HG03469 (cell line): ENCODE measurements around the gene ENAH.

Experiments used
- ATAC-seq: cut with Tn5 transposase; IDR thresholded peaks from one replicate; pipeline ENCODE4 v1.9.1; 2021; ENCODE audit warnings: mild to moderate bottlenecking, moderate library complexity, moderate number of reproducible peaks; ENCODE audit not compliant: unreplicated experiment

ENAH gene

DNA sequence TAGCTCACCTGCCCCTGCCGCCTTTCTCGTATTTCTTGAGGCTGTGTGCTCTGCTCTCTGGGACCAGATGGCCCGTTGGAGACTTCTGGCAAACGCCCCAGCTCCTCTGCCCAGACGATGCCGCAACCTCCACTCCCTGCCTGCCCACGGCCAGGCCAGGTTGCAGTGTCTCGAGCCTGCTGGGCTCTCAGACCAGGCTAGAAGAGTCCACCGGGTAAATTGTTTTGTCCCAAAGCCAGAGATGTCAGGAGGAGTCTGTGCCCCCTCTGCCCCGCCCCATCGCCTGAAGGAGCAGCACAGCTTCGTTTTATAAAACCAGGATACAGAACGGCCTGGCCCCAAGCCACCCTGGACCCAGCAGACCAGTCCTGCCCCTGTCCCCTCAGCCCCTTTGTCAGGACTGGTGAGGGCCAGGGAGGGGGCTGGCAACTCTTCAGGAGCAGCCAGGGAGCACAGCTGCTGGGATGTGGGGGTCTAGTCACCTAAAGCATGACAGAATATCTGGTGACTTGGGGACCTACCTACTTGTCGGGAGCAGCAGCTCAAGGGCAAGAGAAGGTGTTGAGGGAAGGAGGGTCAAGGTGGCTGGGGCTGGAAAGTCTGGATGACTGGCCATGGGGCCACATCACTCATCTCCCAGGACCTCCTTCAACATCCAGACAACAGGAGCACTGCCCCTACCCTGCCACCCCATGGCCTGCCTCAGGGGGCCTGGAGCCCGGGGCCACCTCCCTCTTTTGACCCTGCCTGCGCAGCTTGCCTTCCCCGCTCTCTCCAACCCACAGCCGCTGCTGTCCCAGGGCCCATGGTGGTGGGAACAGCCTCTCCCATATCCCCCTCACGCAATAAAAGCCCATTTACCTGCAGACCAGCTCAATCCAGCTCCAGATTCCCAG, 191.1 kb downstream of the ENAH start:
- no peak for ATAC-seq

DNA sequence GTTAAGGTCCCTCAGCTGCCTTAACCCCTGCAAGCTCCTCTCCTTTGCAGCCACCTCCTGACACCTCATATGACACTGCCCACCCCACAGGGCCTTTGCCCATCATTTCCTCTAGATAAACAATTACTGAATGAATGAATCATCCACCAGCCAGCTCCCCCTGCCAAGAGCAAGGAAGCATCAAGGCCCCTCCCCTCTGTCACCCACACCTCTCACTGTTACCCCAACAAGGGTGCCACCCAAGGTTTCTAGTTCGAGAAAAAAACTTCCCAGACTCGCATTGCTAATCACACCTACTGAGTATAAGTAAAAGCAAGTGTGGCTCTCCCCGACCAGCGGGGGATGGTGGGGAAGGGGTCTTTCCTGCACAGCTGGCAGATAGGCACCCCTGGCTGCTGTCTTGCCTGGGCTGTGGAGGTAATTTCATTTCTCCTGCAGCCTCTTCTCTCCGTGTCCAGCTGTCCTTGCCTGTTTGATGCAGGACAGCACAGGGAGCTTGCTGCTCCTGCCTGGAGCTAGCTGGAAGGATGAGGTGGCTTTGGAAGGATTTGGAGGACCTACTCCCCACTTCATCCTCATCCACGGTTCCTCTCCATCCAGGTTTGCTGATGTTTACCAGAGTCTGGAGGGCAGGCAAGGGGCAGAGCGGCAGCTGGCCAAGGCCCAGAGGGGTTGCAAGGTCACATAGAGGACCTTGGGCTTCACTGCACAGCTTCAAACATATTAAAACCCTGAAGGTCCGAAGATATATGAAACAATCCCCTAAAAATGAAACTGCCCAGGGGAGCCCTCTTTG, 192.0 kb downstream of the ENAH start:
- no peak for ATAC-seq

DNA sequence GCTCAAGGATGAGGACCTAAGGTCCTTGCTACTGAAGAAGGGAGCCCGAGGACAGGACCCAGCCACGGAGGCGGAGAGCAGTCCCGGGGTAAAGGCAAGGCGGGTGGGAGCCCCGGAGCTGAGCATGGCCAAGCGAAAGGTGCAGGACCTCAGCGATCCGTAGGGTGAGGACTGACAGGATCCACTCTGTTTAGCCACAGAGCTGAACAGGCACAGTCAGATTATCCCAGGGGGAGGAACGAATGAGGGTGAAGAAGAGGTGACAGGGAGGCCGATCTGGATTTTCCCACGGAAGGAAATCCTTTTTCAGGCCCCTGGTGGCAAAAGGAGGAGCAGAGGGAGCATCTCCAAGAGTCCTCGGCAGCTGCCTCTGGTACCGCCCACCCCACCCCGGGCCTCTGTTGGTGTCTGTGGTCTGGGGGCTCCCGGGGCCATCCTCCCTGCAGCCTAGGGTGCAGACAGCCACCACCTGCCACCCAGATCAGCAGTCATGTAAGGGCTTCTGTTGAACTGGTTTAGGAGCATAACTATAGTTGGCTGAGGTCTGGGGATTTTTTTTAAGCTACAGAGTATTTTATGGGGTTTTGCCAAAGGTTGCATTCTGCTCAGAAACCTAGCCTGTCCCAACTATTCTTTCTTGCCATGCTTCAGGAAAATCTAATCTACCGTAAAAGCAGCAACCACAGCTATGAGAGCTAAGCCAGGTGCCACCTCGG, 192.7 kb downstream of the ENAH start:
- no peak for ATAC-seq

DNA sequence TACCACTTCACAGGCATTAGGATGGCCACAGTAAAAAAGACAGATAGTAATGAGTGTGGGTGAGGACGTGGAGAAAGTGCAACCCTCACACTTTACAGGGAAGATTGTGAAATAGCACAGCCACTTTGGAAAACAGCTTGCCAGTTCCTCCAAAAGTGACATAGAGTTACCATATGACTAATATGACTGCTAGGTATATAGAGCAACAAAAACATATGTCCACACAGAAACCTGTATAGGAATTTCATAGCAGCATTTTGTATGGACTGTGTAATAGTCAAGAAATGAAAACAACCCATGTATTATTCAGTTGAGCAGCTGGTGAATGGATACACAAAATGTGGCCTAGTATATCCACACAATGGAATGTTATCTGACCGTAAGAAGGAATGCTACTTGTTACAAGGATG, 194.7 kb downstream of the ENAH start:
- ATAC-seq, result no peak

DNA sequence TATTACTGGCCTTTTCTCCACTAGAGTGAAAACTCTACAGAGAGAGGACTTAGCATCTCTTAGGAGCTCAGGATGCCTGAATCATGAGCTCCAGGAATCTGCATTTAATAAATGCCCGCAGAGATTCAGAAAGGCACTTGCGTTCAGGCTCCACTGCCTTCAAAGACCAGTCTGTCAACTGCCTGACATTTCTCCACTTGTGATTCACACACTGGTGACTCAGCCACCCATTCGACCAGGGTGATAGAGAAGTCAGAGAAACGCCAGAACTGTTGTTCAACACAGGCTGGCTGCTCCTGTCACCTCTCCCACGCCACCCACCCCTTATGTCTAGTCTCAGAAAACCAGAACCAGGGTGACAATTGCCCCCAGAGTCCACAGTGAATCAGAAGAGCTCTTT, 198.2 kb downstream of the ENAH start:
- ATAC-seq, result no peak

DNA sequence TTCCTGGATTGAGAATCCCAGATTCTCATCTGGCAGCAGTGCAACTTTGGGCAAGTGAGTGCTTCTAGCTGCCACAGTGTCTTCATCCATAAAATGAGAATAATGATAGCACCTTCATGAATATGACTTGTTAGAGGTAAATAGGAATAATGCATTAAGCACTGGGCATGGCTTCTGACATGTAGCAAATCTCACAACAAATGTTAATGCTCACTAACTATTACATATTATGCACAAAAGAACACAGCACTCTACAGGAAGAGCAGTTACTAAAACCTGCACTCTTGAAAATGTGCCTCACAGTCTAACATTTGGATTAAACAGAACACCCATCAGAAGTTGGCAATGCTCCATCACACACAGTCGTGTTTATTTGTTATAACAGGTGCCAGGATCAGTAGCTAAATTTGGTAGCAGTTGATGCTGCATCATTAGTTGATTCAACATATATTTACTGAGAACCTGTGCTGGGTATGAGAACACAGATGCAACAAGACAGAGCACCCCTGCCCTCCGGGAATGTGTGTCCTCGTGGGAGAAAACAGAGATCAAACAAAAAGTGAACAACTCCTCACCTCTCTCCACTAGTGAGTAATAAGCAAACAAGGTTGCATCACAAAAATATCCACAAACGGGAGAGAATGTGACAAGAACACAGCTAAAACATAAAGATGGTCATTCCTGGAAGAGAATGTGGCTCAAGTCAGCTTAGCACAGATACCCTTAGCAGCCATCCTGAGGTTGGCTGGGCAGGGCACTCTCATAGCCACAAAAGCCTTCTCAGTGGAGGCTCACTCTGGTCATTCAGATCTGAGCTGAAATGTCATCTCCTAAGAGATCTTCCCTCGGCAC, 198.9 kb downstream of the ENAH start:
- ATAC-seq, result no peak

DNA sequence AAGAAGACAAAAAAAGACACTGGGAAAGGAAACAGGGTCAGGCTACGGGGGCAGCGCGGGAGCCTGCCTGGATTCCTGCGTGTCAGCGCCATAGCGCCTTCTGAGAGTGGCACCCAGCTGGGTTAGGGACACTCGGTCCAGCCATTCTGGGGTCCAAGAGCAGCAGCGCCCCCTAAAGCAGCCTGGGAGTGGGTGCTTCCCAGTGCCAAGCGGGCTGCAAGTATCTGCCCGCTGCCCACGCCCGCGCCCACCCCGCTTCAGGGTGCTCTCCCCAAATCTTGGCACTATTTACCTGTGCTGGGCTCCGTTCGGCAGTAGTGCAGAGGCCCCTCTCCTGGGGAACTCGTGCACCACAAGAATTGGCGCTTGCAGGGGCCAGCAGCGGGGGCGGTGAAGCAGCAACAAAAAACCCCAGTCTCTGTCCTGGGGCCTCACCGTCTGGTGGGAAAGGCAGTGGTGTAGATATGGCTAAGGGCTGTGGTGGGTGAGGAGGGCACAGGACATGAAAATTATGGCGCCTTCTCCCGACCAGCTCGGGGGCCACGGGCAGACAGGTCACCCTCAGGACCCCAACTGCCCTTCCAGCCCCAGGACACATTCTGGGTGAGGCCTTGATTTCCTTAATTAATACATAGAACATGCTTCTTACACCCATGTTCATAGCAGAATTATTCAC, 200.9 kb downstream of the ENAH start:
- ATAC-seq, result no peak

DNA sequence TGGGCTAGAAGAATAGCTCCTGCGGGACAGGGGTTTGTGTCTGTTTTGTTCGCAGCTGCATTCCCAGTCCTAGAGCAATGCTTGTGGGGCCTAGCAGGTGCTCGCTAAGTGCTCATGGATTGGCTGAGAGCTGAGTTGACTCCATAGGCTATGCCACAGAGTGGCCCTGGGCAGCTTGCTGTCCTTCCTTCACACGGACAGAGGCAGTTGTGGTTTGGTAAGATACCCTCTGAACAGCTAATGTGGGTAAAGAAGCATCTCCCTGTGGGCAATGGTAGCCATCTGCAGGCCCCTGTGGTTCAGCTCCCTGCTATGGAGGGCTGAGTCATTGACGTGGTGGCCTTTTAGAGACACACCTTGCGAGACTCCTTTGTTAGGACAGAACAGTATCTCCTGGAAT, 201.6 kb downstream of the ENAH start:
- ATAC-seq, result no peak

DNA sequence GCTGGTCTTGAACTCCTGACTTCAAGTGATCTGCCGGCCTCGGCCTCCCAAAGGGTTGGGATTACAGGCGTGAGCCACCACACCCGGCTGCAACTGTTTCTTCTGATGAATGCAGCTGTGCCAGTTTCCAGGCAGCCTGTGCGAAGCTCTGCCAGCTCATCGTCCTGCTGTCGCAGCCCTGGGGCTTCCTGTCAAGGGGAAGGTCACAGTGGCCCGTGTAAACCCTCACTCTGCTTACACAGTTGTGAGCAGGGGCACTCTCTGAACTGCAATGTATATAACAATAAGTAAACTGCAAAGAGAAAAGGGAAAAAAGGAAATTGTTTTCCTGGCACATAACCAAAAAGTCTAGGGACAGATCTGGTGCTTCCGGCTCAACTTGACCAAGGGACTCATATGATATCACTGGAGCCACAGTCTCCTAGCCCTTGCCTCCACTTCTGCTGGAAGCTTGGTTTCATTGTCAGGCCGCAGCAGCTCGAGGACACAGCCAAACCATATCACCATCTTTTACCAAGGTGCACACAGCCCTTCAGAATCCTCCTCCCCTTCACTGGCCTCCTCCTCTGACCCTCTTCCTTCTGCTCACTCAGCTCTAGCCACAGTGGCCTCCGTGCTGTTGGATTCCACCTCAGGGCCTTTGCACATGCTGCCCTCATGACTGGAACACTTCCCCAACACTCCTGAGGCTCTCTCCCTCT, 202.3 kb downstream of the ENAH start:
- no peak for ATAC-seq

DNA sequence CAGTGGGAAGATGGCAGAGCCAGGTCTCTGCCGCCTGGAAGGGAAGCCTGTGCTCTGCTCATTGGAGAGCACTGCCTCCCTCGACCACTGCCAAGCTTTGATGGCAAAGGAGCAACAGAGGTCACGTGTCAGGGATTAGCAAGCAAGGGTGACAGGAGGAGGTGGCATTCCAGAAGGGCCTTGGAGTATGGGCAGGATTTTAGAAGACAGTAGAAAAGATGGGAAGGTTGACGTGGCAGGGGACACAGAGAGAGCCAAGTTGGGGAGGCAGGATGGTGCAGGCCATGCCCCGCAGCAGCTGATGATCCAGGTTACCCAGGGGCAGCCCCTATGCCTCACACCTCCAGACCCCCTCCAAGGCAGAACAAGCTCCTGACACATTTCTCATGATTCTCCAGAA, 203.1 kb downstream of the ENAH start:
- no peak for ATAC-seq

DNA sequence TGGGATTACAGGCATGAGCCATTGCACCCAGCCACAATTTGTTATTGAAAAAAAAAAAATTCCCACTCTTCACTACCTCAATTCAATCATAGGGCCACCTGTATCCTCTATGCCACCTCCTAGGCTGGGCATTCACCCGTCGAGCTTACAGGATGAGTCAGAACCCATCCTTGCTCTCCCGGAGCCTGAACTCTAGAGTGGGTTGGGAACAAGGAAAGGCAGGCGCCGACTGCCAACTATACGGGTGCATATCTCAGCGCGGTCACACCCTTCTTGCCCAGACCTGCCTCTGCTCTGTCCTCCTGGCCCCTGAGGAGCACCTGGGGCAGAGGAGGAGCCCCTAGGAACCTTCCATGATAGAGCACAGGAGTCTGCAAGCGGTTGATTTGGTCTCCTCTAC, 203.7 kb downstream of the ENAH start:
- ATAC-seq, result no peak

DNA sequence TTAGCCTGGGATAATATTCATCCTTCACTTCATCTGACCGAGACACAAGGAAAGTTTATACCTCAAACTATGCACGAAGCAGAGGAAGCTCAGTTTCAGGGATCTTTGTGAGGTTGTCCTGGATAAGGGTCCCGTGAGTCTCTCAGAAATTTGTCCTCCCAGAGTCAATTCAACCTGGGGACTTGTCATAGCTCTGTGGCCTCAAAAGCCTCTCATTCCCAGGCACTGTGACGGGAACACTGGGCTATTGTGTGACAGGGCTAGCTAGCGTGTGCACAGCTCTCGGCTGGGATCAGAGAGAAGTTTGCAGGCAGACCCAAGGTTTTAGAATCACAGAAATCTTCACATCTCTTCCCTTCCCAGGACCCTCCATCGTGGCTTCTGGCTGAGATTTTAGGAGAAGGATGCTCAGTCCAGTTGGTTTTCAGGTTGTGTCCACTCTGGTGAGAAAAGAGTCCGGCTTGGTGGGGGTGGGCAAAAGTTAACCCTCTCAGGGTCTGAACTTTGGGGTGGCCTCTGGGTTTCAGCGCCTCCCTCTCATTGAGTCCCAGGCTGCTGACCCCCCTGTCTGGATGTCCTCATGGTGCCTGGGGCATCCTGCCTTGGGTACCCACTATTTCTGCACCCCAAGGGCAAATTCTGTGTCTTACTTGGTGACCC, 204.6 kb downstream of the ENAH start:
- no peak for ATAC-seq

DNA sequence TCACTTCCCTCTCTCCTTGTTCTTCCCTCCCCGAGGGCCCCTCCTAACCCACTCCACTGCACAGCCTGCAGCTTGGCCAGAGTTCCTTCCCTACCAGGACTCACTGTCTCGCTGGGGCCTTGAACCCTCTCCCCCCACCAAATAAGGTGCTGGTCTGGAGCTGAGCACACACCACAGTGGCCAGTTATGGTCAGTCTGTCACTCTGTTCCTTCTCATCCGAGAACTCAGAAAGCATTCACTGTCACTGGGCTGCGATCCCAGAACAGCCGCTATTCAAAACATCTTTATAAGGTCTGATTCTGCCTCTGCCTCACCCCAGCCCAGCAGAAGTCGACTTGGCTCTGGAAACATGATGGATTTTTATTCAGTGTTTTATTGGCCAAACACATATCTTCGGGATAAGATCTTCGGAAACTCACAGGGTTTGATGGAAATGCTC, 205.3 kb downstream of the ENAH start:
- no peak for ATAC-seq

DNA sequence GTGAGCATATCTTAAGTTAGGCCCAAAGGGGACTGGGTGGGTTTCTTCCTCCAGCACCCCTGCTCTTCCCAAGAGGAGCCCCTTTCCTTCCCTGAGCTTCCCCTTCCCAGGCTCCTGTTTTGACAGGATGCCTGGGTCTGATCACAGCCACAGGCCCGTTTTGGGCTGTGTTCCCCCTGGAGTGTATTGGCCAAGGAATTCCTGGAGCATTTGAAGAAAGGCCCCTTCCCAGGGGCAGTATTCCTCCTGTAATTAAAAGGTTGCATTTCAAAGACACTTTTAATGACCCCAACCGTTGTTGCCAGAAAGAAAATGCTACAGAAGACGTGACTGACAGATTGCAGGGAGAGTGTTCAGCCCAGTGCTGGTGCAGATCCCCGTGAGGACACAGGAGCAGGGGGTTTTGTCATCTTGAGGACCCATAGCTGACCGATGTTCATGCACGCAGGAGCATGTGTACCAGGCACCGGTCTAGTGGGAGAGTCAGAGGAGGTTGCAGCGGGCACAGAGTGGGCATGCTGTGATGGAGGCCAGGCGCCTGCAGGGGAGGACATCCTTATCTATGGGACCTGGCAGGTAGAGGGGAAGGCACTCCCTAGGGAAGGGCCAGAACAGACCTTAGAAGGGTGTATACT, 205.8 kb downstream of the ENAH start:
- no peak for ATAC-seq

DNA sequence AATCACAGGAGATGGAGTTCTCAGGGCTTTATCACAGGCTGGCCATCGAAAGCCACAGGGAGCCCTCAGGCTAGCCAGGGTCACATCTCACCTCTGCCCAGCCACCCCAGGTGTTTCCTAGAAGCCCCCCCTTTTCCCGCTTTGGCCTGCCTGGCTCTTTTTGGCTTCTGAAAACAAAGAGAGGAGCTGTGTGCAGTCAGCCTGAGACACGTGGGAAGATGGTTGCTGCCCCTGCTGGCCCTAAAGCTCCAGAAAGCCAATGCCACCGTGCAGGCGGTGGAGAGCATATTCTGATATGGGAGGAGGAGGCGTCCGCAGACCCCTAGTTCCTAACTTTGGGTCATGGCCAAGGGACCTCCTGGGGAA, 206.3 kb downstream of the ENAH start:
- no peak for ATAC-seq

DNA sequence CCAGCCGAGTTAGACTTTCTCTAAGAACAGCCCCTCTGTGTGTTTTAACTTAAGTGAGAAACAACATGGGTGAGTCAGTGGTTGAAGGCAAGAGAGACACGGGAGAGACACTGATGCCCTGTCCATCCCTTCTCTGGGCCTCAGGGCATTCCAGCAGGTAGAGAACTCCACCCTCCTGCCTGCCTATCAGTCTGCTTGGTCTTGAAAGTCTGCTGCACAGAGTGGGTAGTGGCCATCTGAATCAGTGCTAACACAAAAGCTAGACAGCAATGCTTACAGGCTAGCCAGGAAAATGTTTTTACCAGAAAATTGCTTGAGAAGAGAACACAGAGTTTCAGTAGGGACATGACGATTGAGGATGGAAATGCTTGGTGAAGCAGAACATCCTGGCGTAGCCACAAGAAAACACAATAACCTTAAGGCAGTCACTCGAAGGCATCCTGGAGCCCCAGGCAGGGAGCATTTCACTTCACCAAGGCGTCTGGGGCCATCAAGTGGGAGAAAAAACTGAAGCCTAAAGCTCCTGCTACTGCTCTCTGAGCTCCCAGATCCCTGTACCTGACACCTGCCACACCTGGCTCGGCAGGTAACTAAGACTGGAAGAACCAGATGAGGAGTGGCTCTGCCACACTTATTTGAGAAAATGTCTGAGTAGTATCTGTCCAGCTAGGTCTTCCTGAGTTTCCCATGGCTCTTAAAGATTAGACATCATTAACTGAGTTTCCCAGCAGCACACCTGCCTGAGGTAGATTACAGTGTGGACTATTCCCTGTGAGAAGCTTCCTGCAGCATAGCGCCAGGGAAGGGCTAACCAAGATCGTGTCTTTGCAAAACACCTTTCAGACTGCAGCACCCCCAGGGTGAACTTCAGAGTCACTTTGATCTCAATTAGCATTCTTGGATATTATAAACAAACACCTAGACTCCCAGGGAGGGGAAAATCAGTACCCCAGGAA, 207.0 kb downstream of the ENAH start:
- no peak for ATAC-seq

DNA sequence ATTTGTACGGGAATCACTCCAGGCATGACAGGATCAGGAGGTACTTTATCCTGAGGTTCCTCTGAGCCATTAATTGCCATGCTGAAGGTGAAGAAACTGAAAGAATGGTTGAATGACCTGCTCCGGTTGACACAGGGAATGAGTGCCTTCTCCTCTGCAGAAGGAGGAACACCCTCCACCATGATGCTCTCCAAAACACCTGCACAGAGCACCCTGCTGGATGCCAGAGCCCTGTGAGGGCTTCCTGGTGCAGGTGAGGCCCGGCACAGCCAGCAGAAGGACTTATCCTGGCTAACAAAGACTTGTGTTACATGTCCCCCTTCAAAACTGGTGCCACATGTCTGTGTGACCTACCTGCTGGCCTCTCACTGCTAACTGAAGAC, 210.8 kb downstream of the ENAH start:
- ATAC-seq, result no peak
